Mesendoderm (in vitro differentiated cells): Measurements from ENCODE around the gene ZNF729. TPM values are rescaled to one million over a fixed set of nuclear protein-coding genes. Genes with fewer than 3 reads are reported as not detected.

Experiments
- DNase-seq: peaks from one replicate; pipeline ENCODE4 v3.0.0; 2013
- H2AK5ac ChIP-seq: 2 replicates; pipeline ENCODE4 v1.6.1; 2013; ENCODE audit warnings: low read length, inconsistent platforms
- H2BK120ac ChIP-seq: 2 replicates; pipeline ENCODE4 v1.6.1; 2013; ENCODE audit warnings: low read depth, mild to moderate bottlenecking, low read length, moderate library complexity, mixed read lengths
- H2BK15ac ChIP-seq: replicated peaks from 2 replicates; pipeline ENCODE4 v1.6.1; 2013; ENCODE audit warnings: low read depth, mild to moderate bottlenecking, moderate library complexity
- H2BK5ac ChIP-seq: 2 replicates; pipeline ENCODE4 v1.6.1; 2013; ENCODE audit warnings: low read length, inconsistent platforms
- H3K18ac ChIP-seq: 2 replicates; pipeline ENCODE4 v1.6.1; 2013; ENCODE audit warnings: mild to moderate bottlenecking, low read length, mixed read lengths
- H3K23ac ChIP-seq: one replicate; pipeline ENCODE4 v1.6.1; 2013; ENCODE audit warnings: low read length
- H3K27ac ChIP-seq: 2 replicates; pipeline ENCODE4 v1.5.1; 2013; ENCODE audit warnings: low read depth, mild to moderate bottlenecking, inconsistent platforms, low read length, moderate library complexity
- H3K27me3 ChIP-seq: 2 replicates; pipeline ENCODE4 v1.6.1; 2013; ENCODE audit warnings: low read length, control low read depth, mild to moderate bottlenecking, inconsistent platforms; ENCODE audit not compliant: insufficient read depth, poor library complexity
- H3K36me3 ChIP-seq: 2 replicates; pipeline ENCODE4 v1.6.1; 2013; ENCODE audit warnings: low read length, inconsistent platforms; ENCODE audit not compliant: control insufficient read depth, insufficient read depth
- H3K4ac ChIP-seq: one replicate; pipeline ENCODE4 v1.6.1; 2013; ENCODE audit warnings: low read depth, mild to moderate bottlenecking, low read length, moderate library complexity
- H3K4me1 ChIP-seq: 2 replicates; pipeline ENCODE4 v1.6.1; 2013; ENCODE audit warnings: low read depth, low read length, inconsistent platforms; ENCODE audit not compliant: control insufficient read depth
- H3K4me2 ChIP-seq: 2 replicates; pipeline ENCODE4 v1.6.1; 2013; ENCODE audit warnings: low read length
- H3K4me3 ChIP-seq: 2 replicates; pipeline ENCODE4 v1.5.1; 2013; ENCODE audit warnings: mild to moderate bottlenecking, low read length
- H3K56ac ChIP-seq: one replicate; pipeline ENCODE4 v1.6.1; 2013; ENCODE audit warnings: low read length
- H3K79me1 ChIP-seq: 2 replicates; pipeline ENCODE4 v1.6.1; 2013; ENCODE audit warnings: low read length, inconsistent platforms
- H3K79me2 ChIP-seq: 2 replicates; pipeline ENCODE4 v1.6.1; 2013; ENCODE audit warnings: mild to moderate bottlenecking, low read length; ENCODE audit not compliant: control insufficient read depth, insufficient read depth
- H3K9ac ChIP-seq: 2 replicates; pipeline ENCODE4 v1.6.1; 2013; ENCODE audit warnings: low read length, inconsistent platforms
- H4K5ac ChIP-seq: one replicate; pipeline ENCODE4 v1.6.1; 2013; ENCODE audit warnings: low read length
- H4K8ac ChIP-seq: one replicate; pipeline ENCODE4 v1.6.1; 2013; ENCODE audit warnings: low read depth, mild to moderate bottlenecking, control low read depth, low read length, moderate library complexity
- WGBS: extraction: QIAGEN DNeasy Blood & Tissue Kit; methylation state at CpG from one replicate; pipeline ENCODE4 v1.1.7; 2013; ENCODE audit warnings: low lambda C conversion rate, missing lambda C conversion rate; ENCODE audit not compliant: insufficient coverage; ENCODE audit errors: extremely low coverage; 5-methylcytosine and 5-hydroxymethylcytosine counted together
- small RNA-seq: library from polyadenylated mRNA; stranded (forward); fragments of <200 nt; extraction: miRNeasy Mini kit (QIAGEN cat#:217004); gene quantifications from one replicate; pipeline ENCODE3, GENCODE V24; 2013; ENCODE audit not compliant: insufficient read depth

Gene ZNF729

DNA sequence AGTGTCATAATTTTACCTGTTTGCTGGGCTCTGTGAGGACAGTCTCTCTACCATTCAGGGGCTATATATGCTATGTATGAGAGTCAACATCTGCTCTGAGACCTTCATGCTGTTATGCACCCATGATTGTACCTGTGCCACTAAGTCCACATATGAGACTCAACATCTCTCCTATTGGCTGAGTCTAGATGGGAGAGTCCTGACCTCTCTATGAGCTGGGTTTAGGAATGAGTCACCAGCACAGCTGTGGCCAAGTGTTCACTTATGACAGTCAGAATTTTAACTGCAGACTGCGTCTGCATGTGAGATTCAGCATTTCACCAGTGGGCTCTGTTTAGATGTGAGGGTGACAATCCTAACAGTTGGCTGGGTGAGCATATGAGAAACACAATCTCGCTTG lies 49.5 kb downstream of the ZNF729 start:
- DNase-seq = no peak
- Histone ChIP-seq H2BK5ac (no peak overlapping the region), H4K8ac (no peak overlapping the region), H3K36me3 (no peaks in the 10 kb centered on the region), H3K4me2 (no peak overlapping the region), H2AK5ac (no peak overlapping the region), H3K9ac (no peak overlapping the region), H3K4me3 (no peak overlapping the region), H3K79me1 (no peaks in the 10 kb centered on the region), H3K27ac (no peak overlapping the region), H3K18ac (no peak overlapping the region), H2BK15ac (no peak overlapping the region), H3K23ac (no peak overlapping the region), H3K4ac (no peak overlapping the region), H3K27me3 (no peaks in the 10 kb centered on the region), H3K79me2 (no peaks in the 10 kb centered on the region), H4K5ac (no peak overlapping the region), H3K4me1 (no peaks in the 10 kb centered on the region), H3K56ac (no peak overlapping the region), H2BK120ac (no peak overlapping the region)
- no CpG with 5 or more reads among the region's 2 CpGs for WGBS

GRCh38 chr19:22354665-22355064 lies 68.4 kb downstream of the ZNF729 start:
- H3K56ac ChIP-seq = no peak overlapping the region
- no peaks in the 10 kb centered on the region for H3K79me1 ChIP-seq
- H3K9ac ChIP-seq = no peak overlapping the region
- H3K27me3 ChIP-seq = no peaks in the 10 kb centered on the region
- no peak overlapping the region for H3K23ac ChIP-seq
- H3K79me2 ChIP-seq = no peaks in the 10 kb centered on the region
- no peak overlapping the region for H4K8ac ChIP-seq
- no peak overlapping the region for H3K4ac ChIP-seq
- no peaks in the 10 kb centered on the region for H3K4me1 ChIP-seq
- no peaks in the 10 kb centered on the region for H3K36me3 ChIP-seq
- no peak overlapping the region for H3K4me3 ChIP-seq
- H2BK15ac ChIP-seq = no peak overlapping the region
- H2BK5ac ChIP-seq = no peak overlapping the region
- no peak overlapping the region for H3K27ac ChIP-seq
- H2BK120ac ChIP-seq = no peak overlapping the region
- no peak overlapping the region for H2AK5ac ChIP-seq
- H3K18ac ChIP-seq = no peak overlapping the region
- no CpG with 5 or more reads among the region's 2 CpGs for WGBS
- H4K5ac ChIP-seq = no peak overlapping the region
- H3K4me2 ChIP-seq = no peak overlapping the region
- no peak for DNase-seq

Small RNAs within 50 kb of the gene (small RNA-seq; reads per million reads assigned to genes)
- gene AC011494.1 = not detected
